IMR-90 (cell line): ENCODE data around the gene MCL1. TPM values are rescaled to one million over a fixed set of nuclear protein-coding genes. Genes with fewer than 3 reads are reported as not detected.

Experiments used
- ATAC-seq: fragments of 200-7000 bp; cut with Tn5 transposase; 2 replicates; pipeline ENCODE4 v1.9.1; 2020; ENCODE audit warnings: low read depth, mild to moderate bottlenecking, moderate library complexity
- BruUV-seq: library from RNA; stranded (reverse); fragments of 400-500 nt; replicated peaks from 2 replicates; lab custom pipeline; 2021; lab: Mats Ljungman, UMichigan
- CTCF ChIA-PET: fragments of 300-600 bp; formaldehyde crosslinking; extraction: SDS; loops from one replicate; lab custom pipeline; 2021; ENCODE audit warnings: antibody characterized with exemption; lab: Yijun Ruan, JAX
- POLR2A ChIA-PET: fragments of 300-600 bp; sonication (Branson Sonifier 250); formaldehyde crosslinking; loops from one replicate; lab custom pipeline; 2022; ENCODE audit warnings: antibody characterized with exemption; ENCODE audit not compliant: unreplicated experiment; lab: Charles Lee
- DNase-seq: peaks from one replicate; pipeline ENCODE4 v3.0.0; 2013
- H2AFZ ChIP-seq: replicated peaks from 2 replicates; pipeline ENCODE3; 2013; ENCODE audit warnings: low read length, mild to moderate bottlenecking; ENCODE audit not compliant: poor library complexity
- H2AK5ac ChIP-seq: 2 replicates; pipeline ENCODE4 v1.6.1; 2013; ENCODE audit warnings: low read depth, low read length, inconsistent platforms
- H2AK9ac ChIP-seq: replicated peaks from 2 replicates; pipeline ENCODE3; 2013; ENCODE audit warnings: mild to moderate bottlenecking, low read depth, low read length, moderate library complexity; ENCODE audit not compliant: poor library complexity
- H2BK120ac ChIP-seq: 2 replicates; pipeline ENCODE4 v1.6.1; 2013; ENCODE audit warnings: low read depth, low read length, inconsistent platforms
- H2BK15ac ChIP-seq: 3 replicates; pipeline ENCODE4 v1.6.1; 2013; ENCODE audit warnings: low read depth, low read length, inconsistent platforms
- H2BK20ac ChIP-seq: 2 replicates; pipeline ENCODE4 v1.6.1; 2013; ENCODE audit warnings: low read depth, mild to moderate bottlenecking, inconsistent platforms, low read length, moderate library complexity
- H2BK5ac ChIP-seq: 2 replicates; pipeline ENCODE4 v1.6.1; 2013; ENCODE audit warnings: mild to moderate bottlenecking, low read depth, low read length, inconsistent platforms; ENCODE audit not compliant: poor library complexity, severe bottlenecking
- H3K14ac ChIP-seq: replicated peaks from 2 replicates; pipeline ENCODE4 v1.6.1; 2013; ENCODE audit warnings: low read depth, low read length, inconsistent platforms
- H3K18ac ChIP-seq: 2 replicates; pipeline ENCODE4 v1.6.1; 2013; ENCODE audit warnings: low read depth, low read length, control low read depth
- H3K23ac ChIP-seq: 2 replicates; pipeline ENCODE4 v1.6.1; 2013; ENCODE audit warnings: low read depth, low read length, inconsistent platforms
- H3K27ac ChIP-seq: 2 replicates; pipeline ENCODE4 v1.5.1; 2013; ENCODE audit warnings: mild to moderate bottlenecking, control low read depth, low read length; ENCODE audit not compliant: insufficient read depth
- H3K27me3 ChIP-seq: 2 replicates; pipeline ENCODE4 v1.6.1; 2013; ENCODE audit warnings: low read length; ENCODE audit not compliant: control insufficient read depth, insufficient read depth
- H3K36me3 ChIP-seq: 2 replicates; pipeline ENCODE4 v1.6.1; 2013; ENCODE audit warnings: low read length, mixed read lengths; ENCODE audit not compliant: control insufficient read depth, insufficient read depth
- H3K4ac ChIP-seq: 2 replicates; pipeline ENCODE4 v1.6.1; 2013; ENCODE audit warnings: low read depth, low read length, inconsistent platforms
- H3K4me1 ChIP-seq: 2 replicates; pipeline ENCODE4 v1.6.1; 2013; ENCODE audit warnings: low read length, mixed read lengths; ENCODE audit not compliant: control insufficient read depth, insufficient read depth
- H3K4me2 ChIP-seq: 2 replicates; pipeline ENCODE4 v1.6.1; 2013; ENCODE audit warnings: low read depth, mild to moderate bottlenecking, control low read depth, low read length, moderate library complexity
- H3K4me3 ChIP-seq: 2 replicates; pipeline ENCODE4 v1.5.1; 2013; ENCODE audit warnings: low read depth, mild to moderate bottlenecking, control low read depth, low read length, moderate library complexity; ENCODE audit not compliant: insufficient read depth
- H3K56ac ChIP-seq: 2 replicates; pipeline ENCODE4 v1.6.1; 2013; ENCODE audit warnings: low read length, inconsistent platforms; ENCODE audit not compliant: insufficient read depth; ENCODE audit errors: extremely low read depth
- H3K79me1 ChIP-seq, 2 experiments: 2 replicates each; pipeline ENCODE4 v1.6.1; 2013; ENCODE audit warnings: low read length in 2 of 2, inconsistent platforms in 1 of 2, low read depth in 1 of 2
- H3K9ac ChIP-seq: 2 replicates; pipeline ENCODE4 v1.6.1; 2013; ENCODE audit warnings: low read depth, low read length, control low read depth
- H3K9me1 ChIP-seq: 2 replicates; pipeline ENCODE4 v1.6.1; 2013; ENCODE audit warnings: low read length, inconsistent platforms; ENCODE audit not compliant: insufficient read depth
- H3K9me3 ChIP-seq: 2 replicates; pipeline ENCODE4 v1.6.1; 2013; ENCODE audit warnings: low read length; ENCODE audit not compliant: control insufficient read depth, insufficient read depth
- H4K20me1 ChIP-seq: 2 replicates; pipeline ENCODE4 v1.6.1; 2013; ENCODE audit warnings: low read length, inconsistent platforms; ENCODE audit not compliant: insufficient read depth
- H4K5ac ChIP-seq: 2 replicates; pipeline ENCODE4 v1.6.1; 2013; ENCODE audit warnings: mild to moderate bottlenecking, low read depth, low read length, control low read depth
- H4K8ac ChIP-seq, 2 experiments: 2 replicates each; pipeline ENCODE4 v1.6.1; 2013; ENCODE audit warnings: low read depth in 2 of 2, low read length in 2 of 2, control low read depth in 1 of 2, inconsistent platforms in 1 of 2
- H4K91ac ChIP-seq: 2 replicates; pipeline ENCODE4 v1.6.1; 2013; ENCODE audit warnings: low read depth, low read length, inconsistent platforms; ENCODE audit not compliant: insufficient read depth
- BHLHE40 ChIP-seq: fragments of 150-350 bp; IDR thresholded peaks from 2 replicates; pipeline ENCODE4 v1.6.1; 2016; ENCODE audit warnings: mild to moderate bottlenecking, low read depth, low read length
- POLR2A ChIP-seq: IDR thresholded peaks from 2 replicates; pipeline ENCODE4 v1.6.1; 2012; ENCODE audit warnings: mild to moderate bottlenecking, low read depth, low read length
- RFX5 ChIP-seq: IDR thresholded peaks from 2 replicates; pipeline ENCODE4 v1.8.0; 2012; ENCODE audit warnings: low read depth, mild to moderate bottlenecking, low read length, moderate library complexity
- WGBS, 2 experiments: methylation state at CpG; one replicate each; pipeline versions ENCODE4 v1.1.5 to v1.1.7; 2013; ENCODE audit warnings: missing lambda C conversion rate in 2 of 2; ENCODE audit not compliant: insufficient read length in 1 of 2; ENCODE audit errors: extremely low coverage in 2 of 2; 5-methylcytosine and 5-hydroxymethylcytosine counted together
- dilution Hi-C: fragments of 300-500 bp; cut with HindIII; formaldehyde crosslinking; loops from one replicate; pipeline ENCODE4 v1.14.3; 2018; ENCODE audit warnings: low sequenced_read_pairs; ENCODE audit not compliant: unreplicated experiment
- in situ Hi-C: fragments of 300-500 bp; cut with MboI; formaldehyde crosslinking; loops from 3 replicates; pipeline ENCODE4 v1.14.3; 2019; ENCODE audit warnings: low sequenced_read_pairs, inconsistent platforms, mixed read lengths
- intact Hi-C: fragments of 100-400 bp; cut with micrococcal nuclease; formaldehyde crosslinking; loops from 2 replicates; pipeline ENCODE4 v1.10.0; 2022
- polyA plus RNA-seq, 3 experiments: library from polyadenylated mRNA; depleted of rRNA; stranded (reverse); fragments of >200 nt; gene quantifications; 2 replicates each; pipeline ENCODE4 v1.2.3, GENCODE V29; 2012; ENCODE audit warnings: low replicate concordance in 1 of 3
- total RNA-seq: library from RNA; depleted of rRNA; stranded (reverse); fragments of >200 nt; gene quantifications from 2 replicates; pipeline ENCODE4 v1.2.3, GENCODE V29; 2012

MCL1 gene
- total and polyA plus RNA-seq, 2 of the 4 experiments (the other 2 are of a cell fraction): 79.5 to 142 TPM

DNA sequence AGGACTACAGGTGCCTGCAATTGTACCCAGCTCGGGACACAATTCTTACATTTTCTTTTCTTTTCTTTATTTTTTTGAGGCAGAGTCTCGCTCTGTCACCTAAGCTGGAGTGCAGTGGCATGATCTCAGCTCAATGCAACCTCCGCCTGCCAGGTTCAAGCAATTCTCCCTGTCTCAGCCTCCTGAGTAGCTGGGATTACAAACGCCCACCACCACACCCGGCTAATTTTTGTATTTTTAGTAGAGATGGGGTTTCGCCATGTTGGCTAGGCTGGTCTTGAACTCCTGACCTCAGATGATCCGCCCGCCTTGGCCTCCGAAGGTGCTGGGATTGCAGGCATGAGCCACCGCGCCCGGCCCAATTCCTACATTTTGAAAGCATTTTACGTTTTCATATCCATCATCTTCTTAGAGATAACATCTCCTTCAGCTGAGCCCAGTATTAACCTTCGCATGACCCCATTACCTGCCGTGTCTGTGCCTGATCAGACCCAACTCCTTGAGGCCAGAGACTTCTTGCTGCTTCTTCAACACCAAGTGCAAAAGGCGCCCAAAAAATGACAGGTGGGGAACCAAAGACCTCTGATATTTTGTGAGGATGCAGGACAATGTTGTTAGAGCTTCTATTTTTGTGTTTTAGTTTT, 33.0 kb downstream of the MCL1 start:
- POLR2A ChIA-PET: interaction anchor here (1.1 kb wide), 1 partner anchor 10 kb away, joined by 7 read pairs; no protein-coding TSS in a partner anchor
- dilution Hi-C loops: no loop called here

More for the DNA sequence above, 33.0 kb downstream of the MCL1 start:
- TF ChIP-seq BHLHE40 (no peak), RFX5 (no peak), POLR2A (no peak)
- Histone ChIP-seq H3K4me3 (no peak overlapping the region), H4K5ac (no peak overlapping the region), H4K91ac (no peak overlapping the region), H3K4ac (no peak overlapping the region), H2AK9ac (no peak overlapping the region), H3K36me3 (no peaks in the 10 kb centered on the region), H3K9me1 (0 out of 2 replicates have a peak, but pooled peaks cover 3% of the 10 kb centered on the region), H4K20me1 (no peaks in the 10 kb centered on the region; the same call in 1 of the 2 replicates), H3K27me3 (no peaks in the 10 kb centered on the region), H3K56ac (no peak overlapping the region), H2BK120ac (no peak overlapping the region), H3K27ac (no peak overlapping the region), H2AFZ (no peak overlapping the region), H2BK15ac (no peak overlapping the region), H3K9me3 (no peaks in the 10 kb centered on the region), H3K4me1 (peaks cover 10% of the 10 kb centered on the region), H3K4me2 (no peak overlapping the region), H3K9ac (no peak overlapping the region), H3K14ac (no peak overlapping the region), H2AK5ac (no peak overlapping the region), H2BK20ac (no peak overlapping the region), H4K8ac (no peak overlapping the region), H3K18ac (no peak overlapping the region), H3K23ac (no peak overlapping the region), H3K79me1 (peaks cover 0 to 19% of the 10 kb centered on the region in 2 experiments; a peak in 2 of 4 replicates), H2BK5ac (no peak overlapping the region)
- in situ Hi-C loops (no loop called here), intact Hi-C loops (no loop called here)
- BruUV-seq: no TSS peak
- ATAC-seq: no peak
- CTCF ChIA-PET: interaction anchor here (0.6 to 1.2 kb wide), 2 partner anchors 17 to 59 kb away, joined by 4 to 5 read pairs; no protein-coding TSS in a partner anchor
- WGBS, 2 experiments: 100% methylated on average over 1 of the region's 16 CpGs; no CpG with 5 or more reads in 1 of the 2 experiments
- no peak for DNase-seq
